ENCODE data around the gene SLC4A3. TPM values are rescaled to one million over a fixed set of nuclear protein-coding genes. Genes with fewer than 3 reads are reported as not detected.

The SLC4A3 gene
- total and polyA plus RNA-seq, 2 of the 8 experiments (the other 6 are each of a cell fraction or from before 2014, with no cell fraction given), result 4.8 to 7.4 TPM

DNA sequence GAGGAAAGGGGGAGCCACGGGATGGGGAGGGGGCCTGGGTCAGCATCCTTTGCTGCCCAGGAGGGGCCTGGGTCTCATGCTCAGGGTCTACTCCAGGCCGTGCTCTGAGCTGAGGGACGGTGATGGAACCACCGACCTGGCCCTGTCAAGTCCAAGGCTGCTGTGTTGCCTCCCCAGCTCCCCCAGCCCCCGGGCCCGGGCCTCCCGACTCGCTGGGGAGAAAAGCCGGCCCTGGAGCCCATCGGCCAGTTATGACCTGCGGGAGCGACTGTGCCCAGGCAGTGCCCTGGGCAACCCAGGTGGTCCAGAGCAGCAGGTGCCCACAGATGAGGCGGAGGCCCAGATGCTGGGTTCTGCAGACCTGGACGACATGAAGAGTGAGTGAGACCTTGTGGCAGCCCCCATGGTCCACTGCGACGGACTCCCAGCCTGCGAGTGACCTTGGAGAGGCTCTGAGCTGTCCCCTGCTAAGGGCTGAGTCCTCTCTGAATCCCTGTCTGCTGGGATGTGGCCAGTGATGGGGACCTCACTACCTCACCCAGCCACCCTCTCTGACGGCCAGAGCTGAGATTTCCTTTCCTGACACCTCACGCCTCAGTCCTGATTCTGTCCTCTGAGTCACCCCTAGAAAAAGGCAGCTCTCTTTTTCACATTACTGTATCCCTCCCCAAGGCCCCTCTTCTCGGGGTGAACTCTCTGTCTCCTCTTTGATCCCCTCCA lies 2.7 kb downstream of the SLC4A3 start (continued):
- TF ChIP-seq ASH2L (IDR thresholded peaks at IDR 0.05; ENCODE audit: low read length) (no peak), RAD21 (IDR thresholded peaks at IDR 0.05 in 1 of 2, conservative IDR thresholded peaks at IDR 0.05 in 1 of 2; ENCODE audit: low read depth in 2 of 2, low read length in 2 of 2) (no peak), SIX5 (IDR thresholded peaks at IDR 0.05; ENCODE audit: low read depth, low read length) (no peak), BRCA1 (IDR thresholded peaks at IDR 0.05; ENCODE audit: low read depth, low read length) (no peak), NRF1 (IDR thresholded peaks at IDR 0.05; ENCODE audit: low read depth, low read length) (no peak), SAP30 (IDR thresholded peaks at IDR 0.05; ENCODE audit: insufficient read depth, insufficient replicate concordance, low read length) (no peak)
